Vagina (tissue), 2 donors: ENCODE measurements around the gene PDE10A. TPM values are rescaled to one million over a fixed set of nuclear protein-coding genes. Genes with fewer than 3 reads are reported as not detected.

Experiments
- DNase-seq, 2 donors: peaks; one replicate each; pipeline ENCODE4 v3.0.0-alpha.2; 2017; ENCODE audit errors: extremely low spot score in 2 of 2
- H3K27ac ChIP-seq: fragments of 200-600 bp; sonication (generic); one replicate; pipeline ENCODE4 v1.5.1; 2019
- H3K27me3 ChIP-seq: fragments of 200-600 bp; sonication (generic); one replicate; pipeline ENCODE4 v1.5.1; 2019
- H3K36me3 ChIP-seq, 2 donors: fragments of 200-600 bp; sonication (generic); one replicate each; pipeline ENCODE4 v1.5.1; 2017 to 2019
- H3K4me1 ChIP-seq: fragments of 200-600 bp; sonication (generic); one replicate; pipeline ENCODE4 v1.5.1; 2019
- H3K4me3 ChIP-seq, 2 donors: fragments of 200-600 bp; sonication (generic); 1 replicate in 1 of 2; 2 replicates in 1 of 2; pipeline ENCODE4 v1.5.1; 2016 to 2019
- H3K9me3 ChIP-seq: fragments of 200-600 bp; sonication (generic); one replicate; pipeline ENCODE4 v1.5.1; 2019
- CTCF ChIP-seq, 3 experiments: fragments of 450-650 bp in 2 of 3; fragments of 200-600 bp in 1 of 3; sonication (generic) in 1 of 3; IDR thresholded peaks; one replicate each; pipeline ENCODE4 v1.5.1; 2017 to 2019; ENCODE audit warnings: antibody characterized with exemption in 3 of 3, mild to moderate bottlenecking in 2 of 3, moderate library complexity in 2 of 3
- POLR2A ChIP-seq, 2 donors: fragments of 450-650 bp; IDR thresholded peaks; one replicate each; pipeline ENCODE4 v1.6.1; 2017; ENCODE audit warnings: antibody characterized with exemption in 2 of 2, mild to moderate bottlenecking in 2 of 2, moderate library complexity in 2 of 2
- POLR2AphosphoS5 ChIP-seq, 2 donors: sonication (generic); formaldehyde crosslinking; IDR thresholded peaks; one replicate each; pipeline ENCODE4 v1.9.0; 2017; ENCODE audit warnings: antibody characterized with exemption in 2 of 2, mild to moderate bottlenecking in 2 of 2, low read depth in 1 of 2; ENCODE audit not compliant: insufficient read depth in 1 of 2
- intact Hi-C: fragments of 100-400 bp; cut with DNase I; formaldehyde crosslinking; loops from one replicate; pipeline ENCODE4 v1.15.1; 2023
- total RNA-seq: library from RNA; depleted of rRNA; stranded (reverse); fragments of >200 nt; gene quantifications from one replicate; pipeline ENCODE4 v1.2.3, GENCODE V29; 2016

Gene PDE10A
- total RNA-seq, 1 donor from 2014 or later, result 15.0 TPM

DNA sequence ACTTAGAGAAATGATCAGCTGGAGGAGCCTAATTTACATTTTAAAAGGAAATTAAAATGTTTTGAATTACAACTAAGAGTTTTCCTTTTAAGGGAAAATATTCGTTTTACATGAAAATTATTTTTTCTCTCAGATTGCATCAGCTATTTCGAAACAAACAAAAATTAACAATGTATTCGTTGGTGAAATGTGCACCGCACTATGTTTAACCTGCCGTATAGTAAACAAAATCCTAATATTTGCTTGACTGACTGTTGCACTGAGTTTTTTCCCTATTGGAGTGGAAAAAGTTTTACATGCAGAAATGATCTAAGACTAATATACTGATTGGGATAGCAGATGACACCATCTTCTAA, 5.7 kb downstream of the PDE10A start:
- TF ChIP-seq POLR2A (IDR thresholded peaks at IDR 0.05) (no peak), POLR2AphosphoS5 (IDR thresholded peaks at IDR 0.05; ENCODE audit: insufficient read depth in 1 of 2, low read depth in 1 of 2) (no peak), CTCF (IDR thresholded peaks at IDR 0.05) (no peak)
- H3K27ac ChIP-seq, result no peak overlapping the region
- no peaks in the 10 kb centered on the region for H3K9me3 ChIP-seq
- no peak overlapping the region for H3K4me3 ChIP-seq
- intact Hi-C loops, result no loop called here
- peaks cover 11% of the 10 kb centered on the region for H3K4me1 ChIP-seq
- DNase-seq, result no peak
- no peaks in the 10 kb centered on the region for H3K27me3 ChIP-seq
- H3K36me3 ChIP-seq, result no peaks in the 10 kb centered on the region

- no peak overlapping the region for H3K27ac ChIP-seq
- no peaks in the 10 kb centered on the region for H3K9me3 ChIP-seq
- H3K4me3 ChIP-seq, result no peak overlapping the region
- TF ChIP-seq CTCF (IDR thresholded peaks at IDR 0.05) (no peak), POLR2A (IDR thresholded peaks at IDR 0.05) (no peak), POLR2AphosphoS5 (IDR thresholded peaks at IDR 0.05; ENCODE audit: insufficient read depth in 1 of 2, low read depth in 1 of 2) (no peak)
- intact Hi-C loops, result no loop called here
- peaks cover 11% of the 10 kb centered on the region for H3K4me1 ChIP-seq
- no peaks in the 10 kb centered on the region for H3K27me3 ChIP-seq
- no peak for DNase-seq
- no peaks in the 10 kb centered on the region for H3K36me3 ChIP-seq
These were observed 6.3 kb downstream of the PDE10A start for GRCh38 chr6:165656581-165657324.

DNA sequence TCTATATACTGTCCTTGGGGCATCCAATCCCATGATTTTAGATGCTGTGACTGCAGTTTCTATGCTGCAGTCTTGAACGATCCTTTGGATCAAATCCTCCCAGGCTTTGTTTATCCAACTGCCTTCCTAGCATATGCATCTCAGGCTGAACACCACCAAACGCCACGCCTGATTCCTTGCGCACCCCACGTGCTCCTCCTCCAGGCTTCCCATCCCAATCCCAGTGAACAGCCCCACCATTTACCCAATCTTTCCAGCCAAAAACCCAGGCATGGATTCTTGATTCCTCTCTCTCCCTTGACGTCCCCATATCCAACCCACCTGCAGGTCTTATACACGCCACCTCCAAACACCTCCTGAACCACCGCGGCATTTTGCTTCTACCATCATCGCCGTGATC, 7.8 kb downstream of the PDE10A start:
- no peak overlapping the region for H3K4me3 ChIP-seq
- no peak for DNase-seq
- H3K9me3 ChIP-seq, result no peaks in the 10 kb centered on the region
- intact Hi-C loops, result no loop called here
- TF ChIP-seq POLR2AphosphoS5 (IDR thresholded peaks at IDR 0.05; ENCODE audit: insufficient read depth in 1 of 2, low read depth in 1 of 2) (no peak), POLR2A (IDR thresholded peaks at IDR 0.05) (no peak), CTCF (IDR thresholded peaks at IDR 0.05) (no peak)
- no peaks in the 10 kb centered on the region for H3K36me3 ChIP-seq
- H3K27ac ChIP-seq, result no peak overlapping the region
- no peaks in the 10 kb centered on the region for H3K4me1 ChIP-seq
- H3K27me3 ChIP-seq, result no peaks in the 10 kb centered on the region

DNA sequence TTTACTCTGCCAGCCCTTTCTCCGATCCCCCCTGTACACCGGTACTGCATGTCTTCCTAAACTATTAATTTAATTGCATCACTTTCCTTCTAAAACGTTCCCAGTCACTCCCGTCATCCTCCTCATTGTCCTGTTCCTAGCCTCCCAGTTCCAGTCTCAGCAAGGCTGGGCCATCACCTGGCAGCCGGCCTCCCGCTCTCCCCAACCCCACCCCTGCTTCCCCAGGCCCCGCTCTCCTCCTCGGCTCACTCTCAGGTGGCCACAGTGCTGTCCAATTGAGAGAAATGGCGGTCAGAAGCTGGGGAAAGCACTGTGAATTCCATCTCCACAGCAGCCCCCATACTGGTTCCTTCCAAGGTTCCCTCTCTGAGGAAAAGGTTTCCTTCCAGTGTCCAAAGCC, 8.9 kb downstream of the PDE10A start:
- intact Hi-C loops, result no loop called here
- H3K36me3 ChIP-seq, result no peaks in the 10 kb centered on the region
- no peak for DNase-seq
- peaks cover 6% of the 10 kb centered on the region for H3K4me1 ChIP-seq
- no peak for TF ChIP-seq CTCF (IDR thresholded peaks at IDR 0.05)
- no peak for TF ChIP-seq POLR2AphosphoS5 (IDR thresholded peaks at IDR 0.05; ENCODE audit: insufficient read depth in 1 of 2, low read depth in 1 of 2)
- TF ChIP-seq POLR2A (IDR thresholded peaks at IDR 0.05), result no peak
- no peaks in the 10 kb centered on the region for H3K27me3 ChIP-seq
- H3K9me3 ChIP-seq, result no peaks in the 10 kb centered on the region
- H3K4me3 ChIP-seq, result no peak overlapping the region
- no peak overlapping the region for H3K27ac ChIP-seq

GRCh38 chr6:165653607-165654006, 9.4 kb downstream of the PDE10A start:
- H3K27me3 ChIP-seq, result no peaks in the 10 kb centered on the region
- TF ChIP-seq POLR2AphosphoS5 (IDR thresholded peaks at IDR 0.05; ENCODE audit: insufficient read depth in 1 of 2, low read depth in 1 of 2) (no peak), CTCF (IDR thresholded peaks at IDR 0.05) (no peak), POLR2A (IDR thresholded peaks at IDR 0.05) (no peak)
- intact Hi-C loops, result no loop called here
- DNase-seq, result no peak
- H3K4me1 ChIP-seq, result peaks cover 6% of the 10 kb centered on the region
- H3K36me3 ChIP-seq, result no peaks in the 10 kb centered on the region
- H3K4me3 ChIP-seq, result no peak overlapping the region
- no peak overlapping the region for H3K27ac ChIP-seq
- no peaks in the 10 kb centered on the region for H3K9me3 ChIP-seq
